AG04449 (cell line): ENCODE data around the gene RARB.

Experiments
- CTCF ChIA-PET: fragments of 350-600 bp; formaldehyde crosslinking; extraction: SDS; loops from one replicate; lab custom pipeline; 2021; ENCODE audit warnings: antibody characterized with exemption; lab: Yijun Ruan, JAX
- POLR2A ChIA-PET: fragments of 400-600, 350-600 bp; formaldehyde crosslinking; extraction: SDS; loops from one replicate; lab custom pipeline; 2020; ENCODE audit warnings: antibody characterized with exemption, inconsistent platforms; lab: Yijun Ruan, JAX
- DNase-seq: peaks from one replicate; pipeline ENCODE4 v3.0.0-alpha.2; 2010; ENCODE audit warnings: low read depth, low spot score
- H3K4me3 ChIP-seq: 2 replicates; pipeline ENCODE4 v1.5.1; 2011; ENCODE audit warnings: low read depth, mild to moderate bottlenecking, control low read depth, low read length
- CTCF ChIP-seq: IDR thresholded peaks from one replicate; pipeline ENCODE4 v1.5.1; 2011; ENCODE audit warnings: mild to moderate bottlenecking, moderate library complexity, low read length, control low read depth, inconsistent platforms; ENCODE audit not compliant: insufficient read depth; ENCODE audit errors: missing control alignments

The RARB gene

GRCh38 chr3:25611193-25611592, 183.1 kb downstream of the RARB start:
- CTCF ChIA-PET = no interaction called here

GRCh38 chr3:25618028-25618427, 190.0 kb downstream of the RARB start:
- POLR2A ChIA-PET = no interaction called here

More at GRCh38 chr3:25611193-25611592, 183.1 kb downstream of the RARB start:
- DNase-seq = no peak
- TF ChIP-seq CTCF = no peak
- POLR2A ChIA-PET = no interaction called here
- no peak overlapping the region for H3K4me3 ChIP-seq

GRCh38 chr3:25619382-25619781, 191.3 kb downstream of the RARB start:
- TF ChIP-seq CTCF = no peak
- CTCF ChIA-PET = no interaction called here
- POLR2A ChIA-PET = no interaction called here
- H3K4me3 ChIP-seq = no peak overlapping the region
- no peak for DNase-seq

More at GRCh38 chr3:25618028-25618427, 190.0 kb downstream of the RARB start:
- H3K4me3 ChIP-seq = no peak overlapping the region
- DNase-seq = no peak
- CTCF ChIA-PET = interaction anchor here (0.6 kb wide), 1 partner anchor 1632 kb away, joined by 4 read pairs; no protein-coding TSS in a partner anchor
- no peak for TF ChIP-seq CTCF

GRCh38 chr3:25620493-25620892, 192.4 kb downstream of the RARB start:
- no peak overlapping the region for H3K4me3 ChIP-seq
- DNase-seq = no peak
- TF ChIP-seq CTCF = no peak
- POLR2A ChIA-PET = no interaction called here
- CTCF ChIA-PET = interaction anchor here (1.2 kb wide), 1 partner anchor 27 kb away, joined by 5 read pairs; no protein-coding TSS in a partner anchor

GRCh38 chr3:25621087-25621486, 193.0 kb downstream of the RARB start:
- POLR2A ChIA-PET = no interaction called here

GRCh38 chr3:25631989-25632388, 203.9 kb downstream of the RARB start:
- DNase-seq = no peak
- ChIA-PET CTCF (interaction anchor here (0.8 kb wide), 1 partner anchor 29 kb away, joined by 4 read pairs; no protein-coding TSS in a partner anchor), POLR2A (no interaction called here)
- H3K4me3 ChIP-seq = no peak overlapping the region
- TF ChIP-seq CTCF = no peak

More at GRCh38 chr3:25621087-25621486, 193.0 kb downstream of the RARB start:
- no peak for DNase-seq
- no peak overlapping the region for H3K4me3 ChIP-seq
- CTCF ChIA-PET = interaction anchor here (1.2 kb wide), 1 partner anchor 27 kb away, joined by 5 read pairs; no protein-coding TSS in a partner anchor
- TF ChIP-seq CTCF = no peak
